Measurements from ENCODE around the gene RTRAF. TPM values are rescaled to one million over a fixed set of nuclear protein-coding genes. Genes with fewer than 3 reads are reported as not detected.

The RTRAF gene
- total and polyA plus RNA-seq, 2 donors (not counting 3 experiments of a cell fraction or from before 2014, with no cell fraction given) = 64.0 to 237 TPM

DNA sequence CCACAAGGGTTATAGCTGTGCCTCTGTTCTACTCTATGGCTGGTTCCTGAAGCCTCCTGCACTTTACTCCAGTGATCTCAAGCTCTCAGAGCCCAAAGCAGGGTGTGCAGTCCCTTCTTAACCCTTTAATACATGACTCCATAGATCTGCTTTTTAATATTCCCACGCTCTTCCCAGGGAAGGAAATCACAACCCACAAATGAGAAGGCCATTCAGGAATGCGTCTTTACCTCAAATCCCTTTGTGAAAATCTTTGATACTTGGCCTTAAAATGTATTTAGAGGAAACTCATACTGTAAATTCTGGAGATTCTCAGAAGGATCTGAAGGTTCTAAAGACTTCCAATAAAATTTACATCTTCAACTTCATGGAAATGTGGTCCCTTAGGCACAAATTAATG lies 62.5 kb downstream of the RTRAF start:
- no peaks in the 10 kb centered on the region for H3K9me1 ChIP-seq (replicated peaks; ENCODE audit: control insufficient read depth, extremely low read depth, insufficient read depth, low read length)
- peaks cover 5% of the 10 kb centered on the region for H3K4me1 ChIP-seq (ENCODE audit: control insufficient read depth, extremely low read depth, insufficient read depth, low read length)
- H3K4me3 ChIP-seq (replicated peaks in 1 of 3; ENCODE audit: insufficient read depth in 1 of 3, low read depth in 1 of 3, low read length in 3 of 3) = no peak overlapping the region
- H3K27ac ChIP-seq (ENCODE audit: insufficient read depth, low read depth, low read length) = no peak overlapping the region
- intact Hi-C loops (cut with micrococcal nuclease) = no loop called here
- H3K9ac ChIP-seq (replicated peaks; ENCODE audit: extremely low read depth, insufficient read depth, low read length) = no peak overlapping the region
- H3K4me2 ChIP-seq (ENCODE audit: insufficient read depth, low read length) = no peak overlapping the region
- H3K79me2 ChIP-seq (ENCODE audit: control insufficient read depth, insufficient read depth, low read length) = no peaks in the 10 kb centered on the region
- no peaks in the 10 kb centered on the region for H3K36me3 ChIP-seq (ENCODE audit: control insufficient read depth in 2 of 2, extremely low read depth in 1 of 2, insufficient read depth in 2 of 2, low read length in 2 of 2)
- H2AFZ ChIP-seq (ENCODE audit: low read depth, low read length) = no peak overlapping the region
- no peak for TF ChIP-seq JUN (IDR thresholded peaks at IDR 0.05; ENCODE audit: borderline replicate concordance, insufficient read depth, insufficient read length, low read depth)
- TF ChIP-seq, protein P1, sequence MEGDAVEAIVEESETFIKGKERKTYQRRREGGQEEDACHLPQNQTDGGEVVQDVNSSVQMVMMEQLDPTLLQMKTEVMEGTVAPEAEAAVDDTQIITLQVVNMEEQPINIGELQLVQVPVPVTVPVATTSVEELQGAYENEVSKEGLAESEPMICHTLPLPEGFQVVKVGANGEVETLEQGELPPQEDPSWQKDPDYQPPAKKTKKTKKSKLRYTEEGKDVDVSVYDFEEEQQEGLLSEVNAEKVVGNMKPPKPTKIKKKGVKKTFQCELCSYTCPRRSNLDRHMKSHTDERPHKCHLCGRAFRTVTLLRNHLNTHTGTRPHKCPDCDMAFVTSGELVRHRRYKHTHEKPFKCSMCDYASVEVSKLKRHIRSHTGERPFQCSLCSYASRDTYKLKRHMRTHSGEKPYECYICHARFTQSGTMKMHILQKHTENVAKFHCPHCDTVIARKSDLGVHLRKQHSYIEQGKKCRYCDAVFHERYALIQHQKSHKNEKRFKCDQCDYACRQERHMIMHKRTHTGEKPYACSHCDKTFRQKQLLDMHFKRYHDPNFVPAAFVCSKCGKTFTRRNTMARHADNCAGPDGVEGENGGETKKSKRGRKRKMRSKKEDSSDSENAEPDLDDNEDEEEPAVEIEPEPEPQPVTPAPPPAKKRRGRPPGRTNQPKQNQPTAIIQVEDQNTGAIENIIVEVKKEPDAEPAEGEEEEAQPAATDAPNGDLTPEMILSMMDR (IDR thresholded peaks at IDR 0.05; ENCODE audit: extremely low read depth in 1 of 2, insufficient read depth in 1 of 2, low read depth in 1 of 2, low read length in 2 of 2) = no peak
- no peak for TF ChIP-seq GATA2 (IDR thresholded peaks at IDR 0.05; ENCODE audit: insufficient read depth, insufficient read length, low read depth, low read length)
- TF ChIP-seq FOS (IDR thresholded peaks at IDR 0.05; ENCODE audit: borderline replicate concordance, insufficient read depth, low read length) = no peak
- TF ChIP-seq, protein P2, sequence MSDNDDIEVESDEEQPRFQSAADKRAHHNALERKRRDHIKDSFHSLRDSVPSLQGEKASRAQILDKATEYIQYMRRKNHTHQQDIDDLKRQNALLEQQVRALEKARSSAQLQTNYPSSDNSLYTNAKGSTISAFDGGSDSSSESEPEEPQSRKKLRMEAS (IDR thresholded peaks at IDR 0.05; ENCODE audit: insufficient read depth, insufficient read length) = no peak
- TF ChIP-seq POLR2A (IDR thresholded peaks at IDR 0.05; ENCODE audit: low read depth, low read length) = no peak
- TF ChIP-seq MYC (IDR thresholded peaks at IDR 0.05; ENCODE audit: low read depth, low read length) = no peak
- TF ChIP-seq EZH2 (IDR thresholded peaks at IDR 0.05; ENCODE audit: borderline replicate concordance, low read depth, low read length, severe bottlenecking) = no peak
- no peak for TF ChIP-seq POLR2AphosphoS5 (IDR thresholded peaks at IDR 0.05; ENCODE audit: insufficient read depth, low read depth, low read length)
- H4K20me1 ChIP-seq (replicated peaks; ENCODE audit: control insufficient read depth, extremely low read depth, insufficient read depth, low read length) = no peaks in the 10 kb centered on the region
- dilution Hi-C loops (cut with MboI; ENCODE audit: extremely low pct_ligation_motif_present, low sequenced_read_pairs) = no loop called here
- CTCF ChIA-PET = interaction anchor here (1.8 kb wide), 1 partner anchor 20 kb away, joined by 8 read pairs; no protein-coding TSS in a partner anchor
- POLR2A ChIA-PET = no interaction called here
- H3K9me3 ChIP-seq (replicated peaks; ENCODE audit: control insufficient read depth, insufficient read depth, low read length) = no peaks in the 10 kb centered on the region
- no TSS peak for BruUV-seq (replicated peaks)
- FAIRE-seq (no peak), DNase-seq (ENCODE audit: low read depth, low spot score) (no peak)
- no peaks in the 10 kb centered on the region for H3K27me3 ChIP-seq (ENCODE audit: control insufficient read depth in 2 of 2, insufficient read depth in 2 of 2, low read length in 2 of 2)

All from endothelial cell of umbilical vein (primary cell).